GM19395 (cell line): ENCODE results near the gene VPS35L.

Source experiments
- ATAC-seq: cut with Tn5 transposase; IDR thresholded peaks from one replicate; pipeline ENCODE4 v1.9.1; 2021; ENCODE audit warnings: mild to moderate bottlenecking, moderate library complexity; ENCODE audit not compliant: unreplicated experiment

VPS35L gene

GRCh38 chr16:19689342-19689741, 133.8 kb downstream of the VPS35L start:
- ATAC-seq: no peak

- ATAC-seq: no peak
Observed at GRCh38 chr16:19690196-19690595, 134.7 kb downstream of the VPS35L start.

GRCh38 chr16:19691161-19691711, 135.7 kb downstream of the VPS35L start:
- ATAC-seq: no peak

GRCh38 chr16:19694989-19695388, 139.5 kb downstream of the VPS35L start:
- no peak for ATAC-seq

GRCh38 chr16:19696328-19696727, 140.8 kb downstream of the VPS35L start:
- no peak for ATAC-seq

GRCh38 chr16:19696961-19697360, 141.5 kb downstream of the VPS35L start:
- no peak for ATAC-seq

GRCh38 chr16:19697756-19698318, 142.3 kb downstream of the VPS35L start:
- no peak for ATAC-seq

GRCh38 chr16:19698480-19699465, 143.3 kb downstream of the VPS35L start:
- no peak for ATAC-seq

- no peak for ATAC-seq
Observed at GRCh38 chr16:19699472-19699871, 144.0 kb downstream of the VPS35L start.

- ATAC-seq: no peak
Observed at GRCh38 chr16:19700319-19700781, 144.8 kb downstream of the VPS35L start.

GRCh38 chr16:19701091-19701490, 145.6 kb downstream of the VPS35L start:
- no peak for ATAC-seq

- ATAC-seq: no peak
Observed at GRCh38 chr16:19703172-19703889, 147.8 kb downstream of the VPS35L start.

- ATAC-seq: no peak
Observed at GRCh38 chr16:19704321-19705145, 149.0 kb downstream of the VPS35L start.

GRCh38 chr16:19705146-19705501, 149.6 kb downstream of the VPS35L start:
- no peak for ATAC-seq

GRCh38 chr16:19705843-19706242, 150.3 kb downstream of the VPS35L start:
- no peak for ATAC-seq

- no peak for ATAC-seq
Observed at GRCh38 chr16:19706846-19707245, 151.3 kb downstream of the VPS35L start.

GRCh38 chr16:19707569-19708295, 152.2 kb downstream of the VPS35L start:
- ATAC-seq: no peak

- no peak for ATAC-seq
Observed at GRCh38 chr16:19708296-19709205, 153.0 kb downstream of the VPS35L start.
